CD14-positive monocyte (primary cell): ENCODE data around the gene SPRYD4. TPM values are rescaled to one million over a fixed set of nuclear protein-coding genes. Genes with fewer than 3 reads are reported as not detected.
"Not testable (repeated sequence)": the region's sequence is repeated elsewhere in the genome, so short reads cannot be mapped to it uniquely, and the experiment has no call there.

Experiments used
- DNase-seq, 3 donors: peaks; one replicate each; pipeline ENCODE4 v3.0.0-alpha.2; 2011 to 2022
- H2AFZ ChIP-seq: 2 replicates; pipeline ENCODE4 v1.6.0; 2012; ENCODE audit warnings: mild to moderate bottlenecking, low read depth, low read length, inconsistent platforms; ENCODE audit not compliant: insufficient read depth, poor library complexity, severe bottlenecking
- H3K27ac ChIP-seq, 2 donors: 1 replicate in 1 of 2; 2 replicates in 1 of 2; pipeline ENCODE4 v1.5.1; 2012 to 2013; ENCODE audit warnings: low read length in 2 of 2, control low read depth in 1 of 2, inconsistent platforms in 1 of 2, low read depth in 1 of 2, mild to moderate bottlenecking in 1 of 2
- H3K27me3 ChIP-seq, 2 donors: one replicate each; pipeline versions ENCODE4 v1.6.0 to v1.6.1; 2011 to 2013; ENCODE audit warnings: low read length in 2 of 2; ENCODE audit not compliant: control insufficient read depth in 2 of 2, insufficient read depth in 2 of 2
- H3K36me3 ChIP-seq, 2 donors: replicated peaks in 1 of 2; 1 replicate in 1 of 2; 2 replicates in 1 of 2; pipeline versions ENCODE4 v1.5.1 to v1.6.1; 2012 to 2013; ENCODE audit warnings: low read length in 2 of 2, control low read depth in 1 of 2, inconsistent platforms in 1 of 2, mild to moderate bottlenecking in 1 of 2; ENCODE audit not compliant: insufficient read depth in 2 of 2, control insufficient read depth in 1 of 2
- H3K4me1 ChIP-seq, 2 donors: 1 replicate in 1 of 2; 2 replicates in 1 of 2; pipeline versions ENCODE4 v1.5.1 to v1.6.1; 2012 to 2013; ENCODE audit warnings: low read length in 2 of 2, control low read depth in 1 of 2, inconsistent platforms in 1 of 2, mild to moderate bottlenecking in 1 of 2, moderate library complexity in 1 of 2; ENCODE audit not compliant: insufficient read depth in 2 of 2, control insufficient read depth in 1 of 2
- H3K4me2 ChIP-seq: replicated peaks from 2 replicates; pipeline ENCODE3; 2012; ENCODE audit warnings: low read length, moderate library complexity, mild to moderate bottlenecking; ENCODE audit not compliant: poor library complexity, severe bottlenecking; ENCODE audit errors: extremely low read depth
- H3K4me3 ChIP-seq, 3 experiments: fragments of 200-600 bp in 1 of 3; sonication (generic) in 1 of 3; replicated peaks in 1 of 3; 1 replicate in 2 of 3; 2 replicates in 1 of 3; pipeline ENCODE4 v1.5.1; 2011 to 2013; ENCODE audit warnings: low read length in 3 of 3, mild to moderate bottlenecking in 3 of 3, control low read depth in 2 of 3, low read depth in 2 of 3, inconsistent platforms in 1 of 3, moderate library complexity in 1 of 3
- H3K79me2 ChIP-seq: 2 replicates; pipeline ENCODE4 v1.6.0; 2012; ENCODE audit warnings: mild to moderate bottlenecking, control low read depth, inconsistent platforms, low read length, moderate library complexity; ENCODE audit not compliant: insufficient read depth
- H3K9ac ChIP-seq: 2 replicates; pipeline ENCODE4 v1.6.0; 2017; ENCODE audit warnings: low read length, mild to moderate bottlenecking; ENCODE audit not compliant: insufficient read depth, poor library complexity, severe bottlenecking
- H3K9me3 ChIP-seq, 2 donors: replicated peaks in 1 of 2; 1 replicate in 1 of 2; 2 replicates in 1 of 2; pipeline versions ENCODE4 v1.5.1 to v1.6.1; 2012 to 2013; ENCODE audit warnings: low read length in 2 of 2, control low read depth in 1 of 2; ENCODE audit not compliant: control insufficient read depth in 1 of 2, insufficient read depth in 1 of 2
- H4K20me1 ChIP-seq: 2 replicates; pipeline ENCODE4 v1.6.0; 2012; ENCODE audit warnings: mild to moderate bottlenecking, low read length, control low read depth, moderate library complexity; ENCODE audit not compliant: insufficient read depth
- H3K27ac Mint-ChIP-seq, 7 donors: one replicate each; pipeline ENCODE4 v1.8.0; 2020; ENCODE audit warnings: mild to moderate bottlenecking in 7 of 7, mixed read lengths in 7 of 7, moderate library complexity in 6 of 7, inconsistent platforms in 2 of 7
- H3K27me3 Mint-ChIP-seq, 3 donors: one replicate each; pipeline ENCODE4 v1.8.0; 2021 to 2022; ENCODE audit warnings: low read depth in 3 of 3, mild to moderate bottlenecking in 3 of 3, mixed read lengths in 3 of 3, moderate library complexity in 3 of 3, inconsistent platforms in 1 of 3
- H3K36me3 Mint-ChIP-seq, 2 donors: one replicate each; pipeline ENCODE4 v1.8.0; 2020; ENCODE audit warnings: mixed read lengths in 2 of 2, inconsistent platforms in 1 of 2, mild to moderate bottlenecking in 1 of 2
- H3K4me1 Mint-ChIP-seq: one replicate; pipeline ENCODE4 v1.8.0; 2020; ENCODE audit warnings: mild to moderate bottlenecking, mixed read lengths
- H3K4me3 Mint-ChIP-seq, 2 donors: one replicate each; pipeline ENCODE4 v1.8.0; 2020; ENCODE audit warnings: mild to moderate bottlenecking in 2 of 2, mixed read lengths in 2 of 2, moderate library complexity in 1 of 2
- H3K9me3 Mint-ChIP-seq, 7 donors: one replicate each; pipeline ENCODE4 v1.8.0; 2020 to 2022; ENCODE audit warnings: mixed read lengths in 7 of 7, mild to moderate bottlenecking in 6 of 7, moderate library complexity in 6 of 7, inconsistent platforms in 2 of 7
- WGBS: methylation state at CpG from one replicate; pipeline ENCODE4 v1.1.5; 2013; ENCODE audit warnings: missing lambda C conversion rate; ENCODE audit not compliant: insufficient coverage; 5-methylcytosine and 5-hydroxymethylcytosine counted together
- intact Hi-C, 2 donors: fragments of 100-400 bp; cut with micrococcal nuclease; formaldehyde crosslinking; loops; one replicate each; pipeline versions ENCODE4 v1.15.0 to v1.15.1; 2023
- polyA plus RNA-seq, 3 donors: library from polyadenylated mRNA; depleted of rRNA in 1 of 3; unstranded in 2 of 3; stranded (reverse) in 1 of 3; fragments of 300-500 nt in 2 of 3; fragments of >200 nt in 1 of 3; fragmentation: Illumina TruSeq in 2 of 3; gene quantifications; 1 replicate in 2 of 3; 2 replicates in 1 of 3; pipeline ENCODE4 v1.2.3, GENCODE V29; 2012 to 2021
- TF ChIP-seq, protein P1 (sequence below): fragments of 200-600 bp; IDR thresholded peaks from one replicate; pipeline ENCODE4 v1.8.0; 2022; ENCODE audit warnings: antibody characterized with exemption, mild to moderate bottlenecking

SPRYD4 gene
- polyA plus RNA-seq, 3 donors = 1.3 to 2.1 (median 1.4) TPM

DNA sequence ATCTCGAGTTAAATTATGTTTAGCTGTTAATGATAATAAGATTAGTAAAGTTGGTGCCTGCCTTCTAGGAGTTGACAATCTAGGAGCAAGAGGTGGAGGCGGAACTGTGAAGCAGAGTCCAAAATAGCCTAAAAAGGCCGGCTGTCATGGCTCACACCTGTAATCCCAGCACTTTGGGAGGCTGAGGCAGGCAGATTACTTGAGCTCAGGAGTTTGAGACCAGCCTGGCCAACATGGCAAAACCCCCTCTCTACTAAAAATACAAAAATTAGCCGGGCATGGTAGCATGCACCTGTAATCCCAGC lies 45.6 kb downstream of the SPRYD4 start:
- H3K4me3 Mint-ChIP-seq, DNase-seq, H3K27me3 ChIP-seq, H3K4me2 ChIP-seq, H3K79me2 ChIP-seq, H3K36me3 ChIP-seq, H3K9ac ChIP-seq, H3K36me3 Mint-ChIP-seq, H3K4me3 ChIP-seq, H4K20me1 ChIP-seq, H3K27ac ChIP-seq, H3K27me3 Mint-ChIP-seq, H3K9me3 ChIP-seq, H3K27ac Mint-ChIP-seq, H3K9me3 Mint-ChIP-seq: not testable (repeated sequence)
- WGBS = 93% methylated on average over 2 of the region's 4 CpGs
- intact Hi-C loops = loop anchor here (2.0 to 5.0 kb wide), 2 partner anchors 15 to 78 kb away; no protein-coding TSS in a partner anchor
- TF ChIP-seq, protein P1, sequence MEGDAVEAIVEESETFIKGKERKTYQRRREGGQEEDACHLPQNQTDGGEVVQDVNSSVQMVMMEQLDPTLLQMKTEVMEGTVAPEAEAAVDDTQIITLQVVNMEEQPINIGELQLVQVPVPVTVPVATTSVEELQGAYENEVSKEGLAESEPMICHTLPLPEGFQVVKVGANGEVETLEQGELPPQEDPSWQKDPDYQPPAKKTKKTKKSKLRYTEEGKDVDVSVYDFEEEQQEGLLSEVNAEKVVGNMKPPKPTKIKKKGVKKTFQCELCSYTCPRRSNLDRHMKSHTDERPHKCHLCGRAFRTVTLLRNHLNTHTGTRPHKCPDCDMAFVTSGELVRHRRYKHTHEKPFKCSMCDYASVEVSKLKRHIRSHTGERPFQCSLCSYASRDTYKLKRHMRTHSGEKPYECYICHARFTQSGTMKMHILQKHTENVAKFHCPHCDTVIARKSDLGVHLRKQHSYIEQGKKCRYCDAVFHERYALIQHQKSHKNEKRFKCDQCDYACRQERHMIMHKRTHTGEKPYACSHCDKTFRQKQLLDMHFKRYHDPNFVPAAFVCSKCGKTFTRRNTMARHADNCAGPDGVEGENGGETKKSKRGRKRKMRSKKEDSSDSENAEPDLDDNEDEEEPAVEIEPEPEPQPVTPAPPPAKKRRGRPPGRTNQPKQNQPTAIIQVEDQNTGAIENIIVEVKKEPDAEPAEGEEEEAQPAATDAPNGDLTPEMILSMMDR = peak; percentile 61
- H2AFZ ChIP-seq = peak overlapping the region; percentile 22
- peaks cover 12% of the 10 kb centered on the region for H3K4me1 Mint-ChIP-seq
- peaks cover 12 to 14% of the 10 kb centered on the region in 2 donors for H3K4me1 ChIP-seq

DNA sequence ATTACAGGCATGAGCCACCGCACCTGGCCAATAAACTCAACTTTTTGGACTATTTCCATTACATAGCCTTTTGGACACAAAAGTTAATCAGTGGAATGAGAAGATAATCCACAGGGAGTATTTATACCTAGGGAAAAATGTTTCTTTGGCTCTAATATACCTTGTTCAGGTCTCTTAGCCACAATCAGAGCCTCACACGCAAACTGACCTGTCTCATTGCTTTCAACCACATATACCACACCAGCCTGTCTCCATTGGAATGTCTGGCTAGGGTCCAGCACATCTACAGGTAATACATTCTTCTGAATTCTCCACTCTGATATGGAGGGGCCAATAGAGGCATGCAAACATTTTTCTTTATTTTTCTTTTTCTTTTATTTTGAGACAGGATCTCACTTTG lies 49.5 kb downstream of the SPRYD4 start:
- no peaks in the 10 kb centered on the region for H3K36me3 Mint-ChIP-seq
- no peak overlapping the region for H3K27ac ChIP-seq
- H3K4me1 Mint-ChIP-seq = peaks cover 44% of the 10 kb centered on the region
- H3K27ac Mint-ChIP-seq = no peak overlapping the region
- no peak overlapping the region for H2AFZ ChIP-seq
- no peak for DNase-seq
- H3K4me1 ChIP-seq = peaks cover 46 to 47% of the 10 kb centered on the region in 2 donors
- peaks cover 12% of the 10 kb centered on the region for H3K79me2 ChIP-seq
- peaks cover 0 to 3% (median 0%) of the 10 kb centered on the region in 7 donors for H3K9me3 Mint-ChIP-seq
- WGBS = 100% methylated on average over 1 of the region's 2 CpGs
- H3K4me3 ChIP-seq = no peak overlapping the region
- intact Hi-C loops = no loop called here
- H3K9me3 ChIP-seq = no peaks in the 10 kb centered on the region
- H3K4me3 Mint-ChIP-seq = no peak overlapping the region
- no peaks in the 10 kb centered on the region for H3K27me3 ChIP-seq
- no peak overlapping the region for H3K4me2 ChIP-seq
- H4K20me1 ChIP-seq = no peaks in the 10 kb centered on the region
- no peaks in the 10 kb centered on the region for H3K36me3 ChIP-seq
- TF ChIP-seq, protein P1 = no peak
- H3K9ac ChIP-seq = no peak overlapping the region
- no peaks in the 10 kb centered on the region for H3K27me3 Mint-ChIP-seq
